NCI-H2227 (cell line): ENCODE measurements around the gene KLHL26.
"Not testable (repeated sequence)": the region's sequence is repeated elsewhere in the genome, so short reads cannot be mapped to it uniquely, and the experiment has no call there.

Experiments
- DNase-seq: peaks from one replicate; lab custom pipeline; 2025; ENCODE audit not compliant: unreplicated experiment; lab: John Stamatoyannopoulos, UW

KLHL26 gene

GRCh38 chr19:18636969-18637629, at the start of gene KLHL26:
TSS of gene KLHL26 (plus strand) at chr19:18637028. CDS start at chr19:18637055, 27 bp downstream.
- DNase-seq: no peak

- no peak for DNase-seq
Measured at GRCh38 chr19:18587561-18587960, 49.3 kb upstream of the KLHL26 start.

GRCh38 chr19:18587962-18588610, 48.7 kb upstream of the KLHL26 start:
- no peak for DNase-seq

- DNase-seq: peak; percentile 87
Measured at GRCh38 chr19:18588611-18589379, 48.0 kb upstream of the KLHL26 start, which contains the start of gene REX1BD. TSS of gene REX1BD (plus strand) at chr19:18588798. CDS start at chr19:18588802, 4 bp downstream.

- peak; percentile 84 for DNase-seq
Measured at GRCh38 chr19:18589380-18590272, 47.2 kb upstream of the KLHL26 start.

GRCh38 chr19:18590273-18591272, 46.3 kb upstream of the KLHL26 start:
- DNase-seq: peak; percentile 93

GRCh38 chr19:18591735-18592385, 45.0 kb upstream of the KLHL26 start:
- no peak for DNase-seq

GRCh38 chr19:18592732-18593131, 44.1 kb upstream of the KLHL26 start:
- not testable (repeated sequence) for DNase-seq

- DNase-seq: no peak
Measured at GRCh38 chr19:18593367-18594095, 43.3 kb upstream of the KLHL26 start.

GRCh38 chr19:18594096-18594823, 42.6 kb upstream of the KLHL26 start:
- DNase-seq: peak; percentile 86

GRCh38 chr19:18594824-18595373, 41.9 kb upstream of the KLHL26 start:
- DNase-seq: no peak

GRCh38 chr19:18595475-18595874, 41.4 kb upstream of the KLHL26 start:
- DNase-seq: no peak

GRCh38 chr19:18596752-18597157, 40.1 kb upstream of the KLHL26 start:
- DNase-seq: no peak

- DNase-seq: no peak
Measured at GRCh38 chr19:18597809-18598660, 38.8 kb upstream of the KLHL26 start.

GRCh38 chr19:18599485-18599884, 37.3 kb upstream of the KLHL26 start:
- no peak for DNase-seq

- DNase-seq: not testable (repeated sequence)
Measured at GRCh38 chr19:18600692-18601397, 36.0 kb upstream of the KLHL26 start.
